Activated CD4-positive, alpha-beta T cell treated with anti-CD3 and anti-CD28 coated beads, Interleukin-10, Interleukin-2, amounts not matched to agents 100 ng/mL and 50 ng/mL, durations not matched to agents 16 hours and 8 hours (primary cell): ENCODE results near the gene HIRA.

Experiments used
- DNase-seq: peaks from one replicate; pipeline ENCODE4 v3.0.0-alpha.2; 2020

Gene HIRA

DNA sequence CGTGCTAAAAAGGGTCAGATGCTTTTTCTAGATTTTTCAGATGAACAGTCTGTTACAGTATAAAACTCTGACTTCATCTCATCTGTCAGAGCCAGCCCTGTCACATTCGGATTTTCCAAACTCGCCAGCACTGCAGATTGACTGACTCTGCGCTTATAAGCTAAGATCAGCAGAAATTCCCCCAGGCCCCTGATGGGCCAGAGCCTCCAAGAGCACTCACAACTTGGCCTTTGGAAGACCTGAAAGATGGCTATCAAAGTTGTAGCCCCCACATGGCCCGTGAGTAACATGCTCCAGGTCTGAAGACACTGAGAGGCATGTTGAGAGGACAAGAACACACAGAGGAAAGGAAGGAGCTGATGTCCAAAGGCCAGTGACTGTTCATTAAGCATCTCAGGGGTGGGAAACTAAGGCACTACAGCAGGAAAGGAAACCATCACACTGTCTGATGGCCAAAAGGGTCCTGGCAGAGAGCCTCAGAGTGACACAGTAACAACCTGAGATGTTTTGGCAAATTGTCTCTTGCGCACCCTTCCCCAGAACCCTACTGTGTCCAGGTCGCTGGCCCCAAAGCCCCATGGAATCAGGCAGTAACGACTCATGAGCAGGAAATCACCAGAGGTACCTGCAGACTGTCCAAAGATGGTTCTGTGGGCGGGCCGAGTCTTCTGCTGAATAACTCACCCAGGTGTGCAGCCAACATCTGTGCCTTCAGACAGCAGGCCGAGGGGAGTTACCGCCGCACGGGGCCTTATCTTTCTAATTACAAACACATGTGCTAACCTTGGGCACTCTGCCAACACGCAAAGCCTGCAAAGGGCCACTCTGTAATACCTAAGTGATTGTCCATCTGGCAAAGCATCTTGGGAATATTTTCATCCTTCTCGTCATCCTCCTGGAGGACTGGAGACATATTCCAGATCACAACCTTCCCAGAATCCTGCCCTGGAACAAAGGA lies 23.6 kb downstream of the HIRA start:
- no peak for DNase-seq

DNA sequence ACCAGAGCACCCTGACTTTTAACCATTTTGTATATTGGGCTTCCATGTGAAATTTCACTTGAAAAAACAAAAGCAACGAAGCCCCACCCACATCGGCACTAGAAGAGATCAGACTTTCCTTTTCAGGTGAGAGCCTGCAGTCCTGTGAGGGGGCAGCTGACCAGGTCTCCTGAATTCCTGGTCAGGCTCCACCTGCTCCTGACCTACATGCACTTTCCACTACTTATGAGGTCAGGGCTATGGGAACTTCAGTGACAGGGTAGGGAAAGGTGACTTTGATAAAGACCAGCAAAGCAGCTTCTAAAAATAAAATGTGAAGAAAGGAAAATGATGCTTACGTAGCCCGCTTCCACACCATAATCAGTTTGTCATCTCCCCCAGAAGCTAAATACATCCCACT lies 24.7 kb downstream of the HIRA start:
- DNase-seq, result no peak

GRCh38 chr22:19406281-19406811 lies 25.2 kb downstream of the HIRA start:
- no peak for DNase-seq

GRCh38 chr22:19405652-19406051 lies 25.9 kb downstream of the HIRA start:
- DNase-seq, result no peak

DNA sequence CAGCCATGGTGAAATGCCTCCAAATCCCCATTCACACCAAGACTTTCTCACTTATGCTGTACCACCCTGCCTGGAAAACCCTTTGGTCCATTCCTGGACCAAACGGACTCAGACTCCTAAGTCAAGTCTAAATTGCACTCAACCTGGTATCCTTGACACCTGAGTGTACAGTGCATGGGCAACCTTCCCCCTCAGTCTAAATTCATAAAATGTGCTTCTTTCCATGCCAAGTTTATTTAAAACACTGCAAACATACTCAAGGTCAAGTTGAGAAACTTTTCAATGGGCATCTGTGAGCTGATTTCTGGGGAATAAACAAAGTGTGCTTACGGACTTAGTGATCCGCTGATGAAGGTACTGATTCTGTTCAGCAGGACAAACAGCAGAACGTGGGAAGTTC lies 26.4 kb downstream of the HIRA start:
- no peak for DNase-seq

DNA sequence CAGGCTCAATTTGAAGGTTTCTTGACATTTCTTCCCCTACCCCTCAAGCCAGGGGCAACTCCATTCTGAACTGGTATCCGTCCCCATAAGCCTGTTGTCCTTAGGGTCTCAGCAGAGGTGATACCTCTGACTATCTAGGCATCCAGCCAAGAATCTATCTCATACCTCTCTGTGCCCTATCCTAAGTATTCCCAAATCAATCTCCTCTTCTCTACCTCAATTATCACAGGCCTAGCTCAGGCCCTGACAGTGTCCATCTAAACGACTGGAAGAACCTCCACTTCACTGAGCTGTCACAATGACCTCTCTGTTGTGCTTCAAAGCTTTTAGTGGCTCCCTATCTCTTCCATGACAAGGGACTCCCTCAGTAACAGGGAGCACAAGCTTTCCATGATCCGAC lies 26.9 kb downstream of the HIRA start:
- DNase-seq, result no peak

GRCh38 chr22:19402642-19403191 lies 28.8 kb downstream of the HIRA start:
- no peak for DNase-seq

DNA sequence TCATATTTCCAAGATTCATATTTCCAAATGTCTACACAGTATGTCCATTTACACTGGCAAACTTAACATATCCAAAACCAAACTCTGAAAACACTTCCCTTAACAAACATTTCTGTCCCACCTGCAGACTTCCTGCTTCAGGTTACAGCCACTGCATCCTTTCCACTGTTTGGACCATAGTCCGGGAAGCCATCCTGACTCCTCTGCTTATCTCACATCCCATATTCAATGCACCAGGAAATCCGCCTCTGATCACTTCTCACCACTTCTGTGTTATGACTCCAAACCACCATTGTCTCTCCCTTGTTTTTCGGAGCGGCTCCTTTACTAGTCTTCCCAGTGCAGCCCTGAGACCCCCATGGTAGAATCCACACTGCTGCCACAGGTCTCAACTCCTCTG lies 30.1 kb downstream of the HIRA start:
- DNase-seq, result no peak

GRCh38 chr22:19400881-19401280 lies 30.7 kb downstream of the HIRA start:
- DNase-seq, result no peak

DNA sequence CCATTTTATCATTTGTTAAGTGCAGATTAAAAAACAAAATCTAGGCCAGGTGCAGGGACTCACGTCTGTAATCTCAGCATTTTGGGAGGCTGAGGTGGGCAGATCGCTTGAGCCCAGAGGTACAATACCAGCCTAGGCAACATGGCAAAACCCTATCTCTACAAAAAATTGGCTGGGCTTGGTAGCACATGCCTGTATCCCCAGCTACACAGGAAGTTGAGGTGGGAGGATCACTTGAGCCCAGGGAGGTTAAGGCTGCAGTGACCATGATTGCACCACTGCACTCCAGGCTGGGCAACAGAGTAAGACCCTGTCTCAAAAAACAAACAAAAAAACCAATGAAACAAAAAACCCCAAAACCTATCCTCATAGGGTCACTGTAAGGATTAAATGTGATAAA lies 32.9 kb downstream of the HIRA start:
- no peak for DNase-seq

GRCh38 chr22:19398206-19398605 lies 33.3 kb downstream of the HIRA start:
- DNase-seq, result no peak

DNA sequence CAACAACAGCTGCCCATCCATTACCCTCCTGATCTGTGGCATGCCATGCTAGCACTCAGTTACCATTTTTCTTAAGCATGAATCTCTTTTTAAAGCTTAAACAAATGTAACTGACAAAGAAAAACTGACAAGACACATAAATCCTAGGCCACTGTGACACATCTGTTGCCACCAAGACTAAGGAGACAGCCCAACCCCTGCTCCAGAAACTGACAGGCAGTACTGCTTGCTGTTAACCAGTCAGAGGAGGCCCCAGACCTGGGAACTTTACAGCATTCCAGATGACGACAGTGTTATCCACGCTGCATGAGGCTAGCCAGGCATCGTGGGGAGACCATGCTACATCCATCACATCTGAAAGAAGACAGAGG lies 33.8 kb downstream of the HIRA start:
- no peak for DNase-seq

DNA sequence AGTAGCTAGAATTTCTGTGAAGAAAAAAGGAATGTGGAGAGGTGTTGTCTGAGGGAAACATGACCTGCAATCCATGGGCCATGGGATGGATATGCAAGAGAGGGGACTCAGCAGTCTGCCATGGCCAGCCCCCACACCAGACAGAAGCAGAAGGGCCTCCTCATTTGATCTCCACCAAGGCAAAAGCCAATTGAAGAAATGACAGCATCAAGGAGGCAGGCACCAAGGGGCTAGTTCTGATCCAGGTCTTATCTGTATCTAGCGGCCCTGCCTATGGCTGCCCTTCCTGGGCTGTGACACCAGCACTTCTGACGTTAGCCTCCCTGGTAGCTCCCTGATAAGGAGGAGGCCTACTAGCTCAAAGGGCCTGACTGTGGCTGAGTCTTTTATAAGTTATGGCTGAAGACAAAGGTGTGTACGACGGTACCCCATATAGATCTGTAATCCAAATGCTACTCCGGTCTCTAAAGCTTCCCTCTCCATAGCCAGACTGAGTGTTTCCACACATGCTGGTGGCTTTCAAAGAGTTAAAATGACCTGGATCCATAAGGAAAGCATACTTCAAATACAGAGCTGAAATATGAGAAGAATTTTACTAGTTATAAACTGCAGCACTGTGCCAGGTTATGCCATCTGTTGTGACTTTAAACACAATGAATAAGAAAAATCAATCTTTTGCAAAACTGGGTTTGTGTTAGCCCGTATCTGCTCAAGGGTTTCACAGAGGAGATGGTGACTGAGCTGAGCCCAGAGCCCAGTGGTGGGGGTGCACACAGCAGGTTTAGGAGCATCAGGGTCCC lies 34.4 kb downstream of the HIRA start:
- DNase-seq, result no peak

GRCh38 chr22:19396561-19396933 lies 35.0 kb downstream of the HIRA start:
- DNase-seq, result no peak

GRCh38 chr22:19395276-19395675 lies 36.3 kb downstream of the HIRA start:
- no peak for DNase-seq

- DNase-seq, result no peak
Measured at GRCh38 chr22:19394274-19395050, 37.1 kb downstream of the HIRA start.

- DNase-seq, result no peak
Measured at GRCh38 chr22:19393704-19394103, 37.8 kb downstream of the HIRA start.

- no peak for DNase-seq
Measured at GRCh38 chr22:19387575-19387974, 44.0 kb downstream of the HIRA start.

- DNase-seq, result no peak
Measured at GRCh38 chr22:19387038-19387437, 44.5 kb downstream of the HIRA start.

- DNase-seq, result no peak
Measured at GRCh38 chr22:19386248-19386647, 45.3 kb downstream of the HIRA start.

GRCh38 chr22:19385221-19385906 lies 46.2 kb downstream of the HIRA start:
- DNase-seq, result no peak

GRCh38 chr22:19383292-19383691 lies 48.2 kb downstream of the HIRA start:
- no peak for DNase-seq
